Spleen (tissue), 7 donors: Measurements from ENCODE around the gene CNP.
A peak's percentile ranks its signal among the peaks of the same experiment; 100 is the strongest.

Experiments used
- POLR2AphosphoS5 ChIP-seq, 3 donors: sonication (generic); formaldehyde crosslinking; IDR thresholded peaks; one replicate each; pipeline ENCODE4 v1.5.1; 2017; ENCODE audit warnings: antibody characterized with exemption in 3 of 3
- TF ChIP-seq, protein P1 (sequence below), 11 experiments: fragments of 200-600 bp in 7 of 11; fragments of 450-650 bp in 4 of 11; sonication (generic) in 4 of 11; IDR thresholded peaks in 8 of 11; conservative IDR thresholded peaks in 3 of 11; 1 replicate in 7 of 11; 2 replicates in 4 of 11; pipeline versions ENCODE4 v1.4.0 to v1.8.0; 2016 to 2021; ENCODE audit warnings: antibody characterized with exemption in 11 of 11, inconsistent platforms in 4 of 11, mild to moderate bottlenecking in 1 of 11
- donor health status: DM: no; HTN: no; CAD: no; lungs with moderate emphysema.
- donor health status: DM: no; HTN: no; CAD: no.
- donor health status: DM: no; HTN: no; CAD: no.

DNA sequence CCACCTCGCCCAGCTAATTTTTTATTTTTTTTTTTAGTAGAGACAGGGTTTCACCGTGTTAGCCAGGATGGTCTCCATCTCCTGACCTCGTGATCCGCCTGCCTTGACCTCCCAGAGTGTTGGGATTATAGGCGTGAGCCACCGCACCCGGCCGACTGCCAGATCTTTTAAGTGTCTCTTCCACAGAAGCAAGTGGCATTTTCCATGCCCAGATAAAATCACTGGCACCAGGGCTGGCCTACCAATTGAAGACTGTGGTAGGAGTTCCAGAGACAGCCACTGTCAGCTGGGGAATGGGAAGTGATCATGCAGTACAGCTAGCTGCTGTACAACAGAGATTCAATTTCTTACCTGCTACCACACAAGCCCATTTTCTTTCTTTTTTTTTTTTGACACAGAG, 17.9 kb downstream of the CNP start:
- TF ChIP-seq, protein P1, sequence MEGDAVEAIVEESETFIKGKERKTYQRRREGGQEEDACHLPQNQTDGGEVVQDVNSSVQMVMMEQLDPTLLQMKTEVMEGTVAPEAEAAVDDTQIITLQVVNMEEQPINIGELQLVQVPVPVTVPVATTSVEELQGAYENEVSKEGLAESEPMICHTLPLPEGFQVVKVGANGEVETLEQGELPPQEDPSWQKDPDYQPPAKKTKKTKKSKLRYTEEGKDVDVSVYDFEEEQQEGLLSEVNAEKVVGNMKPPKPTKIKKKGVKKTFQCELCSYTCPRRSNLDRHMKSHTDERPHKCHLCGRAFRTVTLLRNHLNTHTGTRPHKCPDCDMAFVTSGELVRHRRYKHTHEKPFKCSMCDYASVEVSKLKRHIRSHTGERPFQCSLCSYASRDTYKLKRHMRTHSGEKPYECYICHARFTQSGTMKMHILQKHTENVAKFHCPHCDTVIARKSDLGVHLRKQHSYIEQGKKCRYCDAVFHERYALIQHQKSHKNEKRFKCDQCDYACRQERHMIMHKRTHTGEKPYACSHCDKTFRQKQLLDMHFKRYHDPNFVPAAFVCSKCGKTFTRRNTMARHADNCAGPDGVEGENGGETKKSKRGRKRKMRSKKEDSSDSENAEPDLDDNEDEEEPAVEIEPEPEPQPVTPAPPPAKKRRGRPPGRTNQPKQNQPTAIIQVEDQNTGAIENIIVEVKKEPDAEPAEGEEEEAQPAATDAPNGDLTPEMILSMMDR (IDR thresholded peaks at IDR 0.05 in 8 of 11, conservative IDR thresholded peaks at IDR 0.05 in 3 of 11): no peak
- TF ChIP-seq POLR2AphosphoS5 (IDR thresholded peaks at IDR 0.05): peak in 2 of 3 donors; percentile 2 to 36
